Left ventricle myocardium inferior (tissue), 1 donor: ENCODE data around the gene KLHDC7B. TPM values are rescaled to one million over a fixed set of nuclear protein-coding genes. Genes with fewer than 3 reads are reported as not detected.

ENCODE experiments used
- DNase-seq: peaks from one replicate; pipeline ENCODE4 v3.0.0-alpha.2; 2020
- H3K27ac ChIP-seq: fragments of 200-600 bp; replicated peaks from 2 replicates; pipeline ENCODE4 v1.8.0; 2021
- H3K27me3 ChIP-seq: fragments of 200-600 bp; 2 replicates; pipeline ENCODE4 v1.8.0; 2021; ENCODE audit warnings: low read depth
- H3K36me3 ChIP-seq: fragments of 200-600 bp; 2 replicates; pipeline ENCODE4 v1.8.0; 2021
- H3K4me1 ChIP-seq: fragments of 200-600 bp; 2 replicates; pipeline ENCODE4 v1.8.0; 2021
- H3K4me3 ChIP-seq: fragments of 200-600 bp; 2 replicates; pipeline ENCODE4 v1.8.0; 2021; ENCODE audit warnings: mild to moderate bottlenecking, moderate library complexity
- H3K9me3 ChIP-seq: fragments of 200-600 bp; replicated peaks from 2 replicates; pipeline ENCODE4 v1.8.0; 2021
- intact Hi-C: fragments of 100-400 bp; cut with micrococcal nuclease; formaldehyde crosslinking; loops from one replicate; pipeline ENCODE4 v1.11.0; 2022
- total RNA-seq: library from RNA; stranded (reverse); fragmentation: NEBNext Ultra II Directional; extraction: Animal tissue kit (Norgen Biotek cat#: 25700); gene quantifications from one replicate; pipeline ENCODE4 v1.2.1, GENCODE V29; 2021
- TF ChIP-seq, protein P1 (sequence below): fragments of 200-600 bp; IDR thresholded peaks from 2 replicates; pipeline ENCODE4 v1.8.0; 2021; ENCODE audit warnings: antibody characterized with exemption, mild to moderate bottlenecking, borderline replicate concordance
- donor health status: DM: no; HTN: yes; CAD: no; lungs with severe emphysema.

Gene KLHDC7B
- total RNA-seq, 1 donor from 2014 or later: not detected

DNA sequence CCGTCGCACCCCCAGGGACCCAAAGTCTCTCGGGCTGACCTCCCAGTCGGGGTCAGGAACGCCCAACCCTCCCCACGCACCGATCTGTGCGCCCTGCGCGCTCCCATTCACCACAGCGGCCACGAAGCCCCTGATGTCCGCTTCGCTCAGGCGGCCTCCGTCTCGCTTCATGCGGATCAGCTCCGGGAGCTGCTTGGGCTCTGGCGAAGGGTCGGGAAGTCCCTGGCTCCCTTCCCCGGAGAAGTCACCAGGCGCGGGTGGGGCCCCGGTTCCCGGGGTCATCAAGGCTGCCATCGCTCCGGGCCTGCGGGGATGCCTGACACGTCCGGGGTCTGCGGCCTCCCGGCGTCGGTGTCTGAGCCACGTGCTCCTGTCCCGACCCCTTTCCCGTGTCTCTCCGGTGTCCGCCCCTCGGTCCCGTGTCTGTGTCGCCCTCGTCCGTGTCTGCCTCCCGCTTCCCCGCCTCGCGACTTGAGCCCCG is 16.2 kb upstream of the KLHDC7B start:
- Histone ChIP-seq H3K9me3 (no peaks in the 10 kb centered on the region), H3K27ac (peak overlapping the region; percentile 94), H3K27me3 (peaks cover 55% of the 10 kb centered on the region), H3K4me1 (peaks cover 82% of the 10 kb centered on the region), H3K36me3 (no peaks in the 10 kb centered on the region), H3K4me3 (peak overlapping the region; percentile 74)
- intact Hi-C loops: no loop called here
- TF ChIP-seq, protein P1, sequence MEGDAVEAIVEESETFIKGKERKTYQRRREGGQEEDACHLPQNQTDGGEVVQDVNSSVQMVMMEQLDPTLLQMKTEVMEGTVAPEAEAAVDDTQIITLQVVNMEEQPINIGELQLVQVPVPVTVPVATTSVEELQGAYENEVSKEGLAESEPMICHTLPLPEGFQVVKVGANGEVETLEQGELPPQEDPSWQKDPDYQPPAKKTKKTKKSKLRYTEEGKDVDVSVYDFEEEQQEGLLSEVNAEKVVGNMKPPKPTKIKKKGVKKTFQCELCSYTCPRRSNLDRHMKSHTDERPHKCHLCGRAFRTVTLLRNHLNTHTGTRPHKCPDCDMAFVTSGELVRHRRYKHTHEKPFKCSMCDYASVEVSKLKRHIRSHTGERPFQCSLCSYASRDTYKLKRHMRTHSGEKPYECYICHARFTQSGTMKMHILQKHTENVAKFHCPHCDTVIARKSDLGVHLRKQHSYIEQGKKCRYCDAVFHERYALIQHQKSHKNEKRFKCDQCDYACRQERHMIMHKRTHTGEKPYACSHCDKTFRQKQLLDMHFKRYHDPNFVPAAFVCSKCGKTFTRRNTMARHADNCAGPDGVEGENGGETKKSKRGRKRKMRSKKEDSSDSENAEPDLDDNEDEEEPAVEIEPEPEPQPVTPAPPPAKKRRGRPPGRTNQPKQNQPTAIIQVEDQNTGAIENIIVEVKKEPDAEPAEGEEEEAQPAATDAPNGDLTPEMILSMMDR: no peak
- no peak for DNase-seq

DNA sequence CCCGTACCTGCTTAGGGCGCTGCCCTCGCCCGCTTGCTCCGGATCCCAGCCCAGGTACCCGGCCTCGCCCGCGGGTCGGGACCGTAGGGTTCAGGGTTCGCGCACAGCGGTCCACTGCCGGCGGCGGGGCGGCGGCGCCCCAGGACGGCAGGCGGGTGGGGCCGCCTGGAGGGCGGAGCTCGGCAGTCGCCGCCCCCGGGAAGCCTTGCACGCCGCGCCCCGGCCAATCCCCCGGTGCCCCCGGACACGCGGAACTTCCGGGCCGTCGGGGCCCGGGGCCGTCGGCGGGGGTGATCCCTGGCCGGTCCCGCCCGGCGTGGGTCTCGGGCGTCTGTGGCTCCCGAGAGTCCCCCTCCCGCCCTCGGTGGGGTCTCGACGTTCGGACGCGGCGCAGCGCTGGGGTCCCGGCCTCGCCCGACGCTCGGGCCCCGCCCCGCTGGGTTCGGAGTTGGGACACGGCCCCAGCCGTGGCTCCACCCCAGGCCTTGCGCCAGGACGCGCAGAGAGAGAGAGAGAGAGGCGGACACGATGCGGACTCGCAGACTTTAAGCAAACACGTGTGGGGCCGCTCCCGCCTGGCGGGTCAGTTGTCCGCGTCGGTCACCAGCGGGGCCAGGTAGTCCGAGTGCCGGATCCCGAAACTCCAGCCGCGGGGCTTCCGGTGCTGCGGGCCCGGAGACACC is 15.7 kb upstream of the KLHDC7B start, which contains the start of gene TYMP:
TYMP (minus strand) TSS at position 116 of the 683 bp plus-strand sequence. CDS start 303 bp downstream, outside the sequence.
- H3K4me3 ChIP-seq: peak within 1 kb of the TSS; percentile 74

DNA sequence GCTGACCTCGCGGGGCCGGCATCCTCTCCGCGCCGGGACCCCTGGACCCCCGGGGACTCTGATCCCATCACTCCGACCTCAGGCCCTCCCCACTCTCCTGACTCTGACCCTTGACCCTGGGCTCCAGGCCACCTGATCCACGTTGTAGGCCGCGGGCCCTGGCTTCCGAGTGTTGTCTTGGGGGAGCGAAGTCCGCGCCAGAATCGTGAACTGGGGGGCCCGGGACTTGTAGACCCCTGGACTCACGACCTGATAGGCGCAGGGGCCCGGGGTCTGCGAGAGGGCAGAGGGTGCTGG is 15.2 kb upstream of the KLHDC7B start:
- H3K9me3 ChIP-seq: no peaks in the 10 kb centered on the region
- DNase-seq: peak; percentile 52
- H3K27ac ChIP-seq: peak overlapping the region; percentile 94
- peak overlapping the region; percentile 74 for H3K4me3 ChIP-seq
- H3K27me3 ChIP-seq: peaks cover 65% of the 10 kb centered on the region
- no peaks in the 10 kb centered on the region for H3K36me3 ChIP-seq
- intact Hi-C loops: no loop called here
- peaks cover 73% of the 10 kb centered on the region for H3K4me1 ChIP-seq
- TF ChIP-seq, protein P1: no peak

More for the DNA sequence above, 15.7 kb upstream of the KLHDC7B start, which contains the start of gene TYMP:
- H3K4me1 ChIP-seq: peaks cover 76% of the 10 kb centered on the region
- peaks cover 61% of the 10 kb centered on the region for H3K27me3 ChIP-seq
- intact Hi-C loops: no loop called here
- no peaks in the 10 kb centered on the region for H3K9me3 ChIP-seq
- TF ChIP-seq, protein P1: no peak
- peak; percentile 87 for DNase-seq
- no peaks in the 10 kb centered on the region for H3K36me3 ChIP-seq
- H3K27ac ChIP-seq: peak within 1 kb of the TSS; percentile 94

DNA sequence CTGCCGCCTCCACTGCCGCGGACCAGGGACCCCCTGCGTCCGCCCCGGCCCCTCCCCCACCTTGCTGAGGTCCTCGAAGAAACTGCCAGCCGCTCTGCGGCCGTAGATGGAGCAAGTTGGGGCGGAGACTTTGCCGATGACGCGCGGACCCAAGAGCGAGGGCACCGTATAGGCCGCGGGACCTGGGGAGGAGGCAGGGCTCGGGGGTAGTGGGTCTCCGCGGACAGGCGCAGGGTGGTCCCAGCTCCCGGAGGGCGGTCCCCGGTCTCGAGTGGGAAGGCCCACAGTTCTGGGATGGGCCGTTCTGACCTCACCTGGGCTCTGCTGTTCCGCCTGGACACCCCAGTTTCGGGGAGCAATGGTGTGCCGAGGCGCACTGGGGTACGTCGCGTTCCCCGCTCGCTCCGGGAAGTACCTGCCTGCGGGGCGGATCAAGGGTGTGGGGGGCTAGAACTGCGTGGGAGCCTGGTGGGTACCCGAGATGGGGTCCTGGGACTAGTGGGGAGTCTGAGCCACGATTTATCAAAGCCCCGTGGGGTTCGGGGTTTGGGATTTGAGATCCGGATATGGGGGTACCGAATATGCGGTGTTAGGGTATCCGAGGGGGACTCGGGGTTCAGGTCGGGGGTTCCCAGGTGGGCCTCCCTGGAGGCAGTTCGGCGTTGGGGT is 14.7 kb upstream of the KLHDC7B start:
- Histone ChIP-seq H3K4me1 (peaks cover 69% of the 10 kb centered on the region), H3K27me3 (peaks cover 66% of the 10 kb centered on the region), H3K27ac (peak overlapping the region; percentile 94), H3K9me3 (no peaks in the 10 kb centered on the region), H3K4me3 (peak overlapping the region; percentile 74), H3K36me3 (no peaks in the 10 kb centered on the region)
- TF ChIP-seq, protein P1: no peak
- DNase-seq: peak; percentile 87
- intact Hi-C loops: no loop called here

DNA sequence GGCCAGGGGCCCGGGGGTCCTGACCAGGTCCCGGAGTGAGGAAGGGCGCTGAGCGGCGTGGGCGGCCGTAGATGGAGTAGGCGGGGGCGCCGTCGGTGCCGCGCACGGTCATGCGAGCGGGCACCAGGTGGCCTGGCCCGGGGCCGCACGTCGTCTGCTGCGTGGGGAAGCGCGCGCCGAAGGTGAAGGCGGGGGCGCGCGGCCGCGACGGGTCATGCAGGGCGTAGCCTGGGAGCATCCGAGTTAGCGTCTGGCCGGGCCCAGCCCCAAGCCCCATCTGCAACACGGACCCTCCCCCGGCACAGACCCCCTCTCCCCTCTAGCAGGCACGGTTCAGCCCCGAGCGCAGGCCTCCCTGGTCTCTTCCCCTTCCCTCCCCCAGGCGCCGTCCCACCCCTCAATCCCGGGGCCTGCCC is 14.1 kb upstream of the KLHDC7B start:
- H3K4me1 ChIP-seq: peaks cover 63% of the 10 kb centered on the region
- no peaks in the 10 kb centered on the region for H3K36me3 ChIP-seq
- peak overlapping the region; percentile 74 for H3K4me3 ChIP-seq
- TF ChIP-seq, protein P1: no peak
- DNase-seq: peak; percentile 58
- peak overlapping the region; percentile 94 for H3K27ac ChIP-seq
- no peaks in the 10 kb centered on the region for H3K9me3 ChIP-seq
- H3K27me3 ChIP-seq: peaks cover 71% of the 10 kb centered on the region
- intact Hi-C loops: no loop called here
